GM23338 (cell line): ENCODE data around the gene TPST2. TPM values are rescaled to one million over a fixed set of nuclear protein-coding genes. Genes with fewer than 3 reads are reported as not detected.

Experiments used
- ATAC-seq: fragments of 200-7000 bp; cut with Tn5 transposase; 3 replicates; pipeline ENCODE4 v1.9.1; 2020
- DNase-seq: peaks from one replicate; pipeline ENCODE4 v3.0.0-alpha.2; 2015; ENCODE audit warnings: low spot score
- H2AFZ ChIP-seq: fragments of 200-600 bp; sonication (generic); 2 replicates; pipeline ENCODE4 v1.8.0; 2016; ENCODE audit warnings: antibody characterized with exemption, mild to moderate bottlenecking, moderate library complexity
- H3F3A ChIP-seq: fragments of 200-600 bp; sonication (generic); replicated peaks from 2 replicates; pipeline ENCODE4 v1.8.0; 2017; ENCODE audit warnings: antibody characterized with exemption, mixed run types, low read depth
- H3K27ac ChIP-seq: fragments of 200-600 bp; sonication (generic); 2 replicates; pipeline ENCODE4 v1.6.1; 2016; ENCODE audit warnings: low read depth
- H3K27me3 ChIP-seq: fragments of 200-600 bp; sonication (generic); 2 replicates; pipeline ENCODE4 v1.8.0; 2016; ENCODE audit warnings: mild to moderate bottlenecking, mixed run types, moderate library complexity; ENCODE audit not compliant: insufficient read depth
- H3K36me3 ChIP-seq: fragments of 200-600 bp; sonication (generic); 2 replicates; pipeline ENCODE4 v1.8.0; 2016; ENCODE audit warnings: mild to moderate bottlenecking; ENCODE audit not compliant: insufficient read depth
- H3K4me1 ChIP-seq: fragments of 200-600 bp; sonication (generic); 2 replicates; pipeline ENCODE4 v1.8.0; 2016; ENCODE audit warnings: mild to moderate bottlenecking, moderate library complexity; ENCODE audit not compliant: insufficient read depth
- H3K4me2 ChIP-seq: fragments of 200-600 bp; sonication (generic); 2 replicates; pipeline ENCODE4 v1.7.1; 2017; ENCODE audit warnings: mixed run types
- H3K4me3 ChIP-seq: fragments of 200-600 bp; sonication (generic); 2 replicates; pipeline ENCODE4 v1.6.1; 2016; ENCODE audit warnings: mixed run types
- H3K79me2 ChIP-seq: fragments of 200-600 bp; sonication (generic); replicated peaks from 2 replicates; pipeline ENCODE4 v1.8.0; 2017; ENCODE audit warnings: mild to moderate bottlenecking; ENCODE audit not compliant: insufficient read depth
- H3K9me2 ChIP-seq: fragments of 200-600 bp; sonication (generic); 2 replicates; pipeline ENCODE4 v1.8.0; 2017; ENCODE audit not compliant: insufficient read depth
- H4K20me1 ChIP-seq: fragments of 200-600 bp; sonication (generic); replicated peaks from 2 replicates; pipeline ENCODE4 v1.8.0; 2017; ENCODE audit warnings: mild to moderate bottlenecking; ENCODE audit not compliant: insufficient read depth
- H3K27ac Mint-ChIP-seq: 2 replicates; pipeline ENCODE4 v1.8.0; 2020; ENCODE audit warnings: inconsistent platforms, mild to moderate bottlenecking, moderate library complexity, mixed read lengths
- H3K27me3 Mint-ChIP-seq: 3 replicates; pipeline ENCODE4 v1.8.0; 2022; ENCODE audit warnings: low read depth, mild to moderate bottlenecking, moderate library complexity, mixed read lengths, inconsistent platforms; ENCODE audit not compliant: insufficient read depth, poor library complexity
- H3K36me3 Mint-ChIP-seq: 3 replicates; pipeline ENCODE4 v1.8.0; 2021; ENCODE audit warnings: low read depth, mild to moderate bottlenecking, inconsistent platforms, moderate library complexity, mixed read lengths
- H3K4me1 Mint-ChIP-seq: 3 replicates; pipeline ENCODE4 v1.8.0; 2020; ENCODE audit warnings: mild to moderate bottlenecking, inconsistent platforms, mixed read lengths
- H3K4me3 Mint-ChIP-seq: 3 replicates; pipeline ENCODE4 v1.8.0; 2021; ENCODE audit warnings: moderate library complexity, mild to moderate bottlenecking, inconsistent platforms, mixed read lengths
- H3K9me3 Mint-ChIP-seq: 3 replicates; pipeline ENCODE4 v1.8.0; 2020; ENCODE audit warnings: moderate library complexity, mild to moderate bottlenecking, inconsistent platforms, mixed read lengths
- JUNB ChIP-seq: IDR thresholded peaks from one replicate; pipeline ENCODE4 v1.6.1; 2016; ENCODE audit warnings: antibody characterized with exemption; ENCODE audit not compliant: unreplicated experiment
- NANOG ChIP-seq: IDR thresholded peaks from 2 replicates; pipeline ENCODE4 v1.6.1; 2016; ENCODE audit warnings: antibody characterized with exemption, borderline replicate concordance
- STAT1 ChIP-seq: IDR thresholded peaks from one replicate; pipeline ENCODE4 v1.6.1; 2016; ENCODE audit warnings: antibody characterized with exemption; ENCODE audit not compliant: unreplicated experiment
- ZNF114 ChIP-seq: fragments of 250-450 bp; sonication (Bioruptor Pico); IDR thresholded peaks from 2 replicates; pipeline ENCODE4 v1.5.0; 2020; ENCODE audit warnings: mild to moderate bottlenecking, moderate library complexity
- polyA plus RNA-seq: library from polyadenylated mRNA; unstranded; fragments of >200 nt; fragmentation: Nextera tagmentation; extraction: Ambion mirVana; gene quantifications from 2 replicates; pipeline ENCODE4 v1.2.1, GENCODE V29; 2016
- total RNA-seq: library from RNA; depleted of rRNA; stranded (reverse); fragments of >200 nt; shearing (Covaris generic); gene quantifications from 2 replicates; pipeline ENCODE4 v1.2.3, GENCODE V29; 2014
- TF ChIP-seq, protein P1 (sequence below): IDR thresholded peaks from 2 replicates; pipeline ENCODE4 v1.6.1; 2016; ENCODE audit warnings: antibody characterized with exemption
- TF ChIP-seq, protein P2 (sequence below): IDR thresholded peaks from one replicate; pipeline ENCODE4 v1.6.1; 2018; ENCODE audit warnings: antibody characterized with exemption; ENCODE audit not compliant: unreplicated experiment
- TF ChIP-seq, protein P3 (sequence below), 2 experiments: fragments of 200-600 bp in 1 of 2; sonication (generic) in 1 of 2; conservative IDR thresholded peaks; 2 replicates each; pipeline versions ENCODE4 v1.5.1 to v1.6.1; 2016 to 2017; ENCODE audit warnings: antibody characterized with exemption in 2 of 2, low read depth in 2 of 2, mild to moderate bottlenecking in 2 of 2, moderate library complexity in 1 of 2
- TF ChIP-seq, protein P4 (sequence below): fragments of 250-450 bp; sonication (Bioruptor Pico); IDR thresholded peaks from 2 replicates; pipeline ENCODE4 v1.5.0; 2020; ENCODE audit warnings: mild to moderate bottlenecking, moderate library complexity

The TPST2 gene
- total and polyA plus RNA-seq, 2 experiments from 2014 or later = 37.9 to 127 TPM

DNA sequence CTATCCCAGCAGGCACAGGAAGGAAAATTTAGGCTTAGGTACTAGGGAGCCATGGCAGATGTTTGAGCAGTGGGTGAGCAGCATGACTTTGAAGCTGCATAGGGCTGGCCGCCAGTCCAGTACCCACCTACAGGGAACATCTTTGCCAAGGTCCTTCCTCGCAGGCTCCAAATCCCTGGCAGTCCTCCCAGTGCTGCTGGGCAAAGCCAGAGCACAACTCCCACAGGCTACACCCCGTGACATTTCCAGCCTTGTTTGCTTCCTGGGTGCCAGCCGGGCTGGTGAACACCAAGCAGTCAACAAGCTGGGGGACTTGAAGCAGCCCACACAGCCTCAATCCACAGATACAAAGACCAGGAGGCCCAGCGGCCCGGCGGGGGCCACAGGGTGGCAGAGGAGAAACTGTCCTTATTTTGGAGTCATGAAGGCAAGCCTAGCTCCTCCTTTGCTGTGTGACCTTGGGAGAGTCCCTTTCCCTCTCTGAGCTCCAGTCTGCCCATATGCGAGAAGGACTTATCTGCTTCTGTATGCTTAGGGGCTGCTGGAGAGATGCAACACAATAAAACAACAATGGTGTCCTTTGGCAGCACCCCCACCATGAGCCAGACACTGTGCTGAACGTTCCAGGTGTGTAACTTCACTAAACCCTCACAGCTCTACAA lies 28.0 kb downstream of the TPST2 start:
- no peak for TF ChIP-seq ZNF114
- no peak for TF ChIP-seq JUNB
- TF ChIP-seq, protein P1, sequence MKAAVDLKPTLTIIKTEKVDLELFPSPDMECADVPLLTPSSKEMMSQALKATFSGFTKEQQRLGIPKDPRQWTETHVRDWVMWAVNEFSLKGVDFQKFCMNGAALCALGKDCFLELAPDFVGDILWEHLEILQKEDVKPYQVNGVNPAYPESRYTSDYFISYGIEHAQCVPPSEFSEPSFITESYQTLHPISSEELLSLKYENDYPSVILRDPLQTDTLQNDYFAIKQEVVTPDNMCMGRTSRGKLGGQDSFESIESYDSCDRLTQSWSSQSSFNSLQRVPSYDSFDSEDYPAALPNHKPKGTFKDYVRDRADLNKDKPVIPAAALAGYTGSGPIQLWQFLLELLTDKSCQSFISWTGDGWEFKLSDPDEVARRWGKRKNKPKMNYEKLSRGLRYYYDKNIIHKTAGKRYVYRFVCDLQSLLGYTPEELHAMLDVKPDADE = no peak
- TF ChIP-seq NANOG = no peak
- TF ChIP-seq, protein P2, sequence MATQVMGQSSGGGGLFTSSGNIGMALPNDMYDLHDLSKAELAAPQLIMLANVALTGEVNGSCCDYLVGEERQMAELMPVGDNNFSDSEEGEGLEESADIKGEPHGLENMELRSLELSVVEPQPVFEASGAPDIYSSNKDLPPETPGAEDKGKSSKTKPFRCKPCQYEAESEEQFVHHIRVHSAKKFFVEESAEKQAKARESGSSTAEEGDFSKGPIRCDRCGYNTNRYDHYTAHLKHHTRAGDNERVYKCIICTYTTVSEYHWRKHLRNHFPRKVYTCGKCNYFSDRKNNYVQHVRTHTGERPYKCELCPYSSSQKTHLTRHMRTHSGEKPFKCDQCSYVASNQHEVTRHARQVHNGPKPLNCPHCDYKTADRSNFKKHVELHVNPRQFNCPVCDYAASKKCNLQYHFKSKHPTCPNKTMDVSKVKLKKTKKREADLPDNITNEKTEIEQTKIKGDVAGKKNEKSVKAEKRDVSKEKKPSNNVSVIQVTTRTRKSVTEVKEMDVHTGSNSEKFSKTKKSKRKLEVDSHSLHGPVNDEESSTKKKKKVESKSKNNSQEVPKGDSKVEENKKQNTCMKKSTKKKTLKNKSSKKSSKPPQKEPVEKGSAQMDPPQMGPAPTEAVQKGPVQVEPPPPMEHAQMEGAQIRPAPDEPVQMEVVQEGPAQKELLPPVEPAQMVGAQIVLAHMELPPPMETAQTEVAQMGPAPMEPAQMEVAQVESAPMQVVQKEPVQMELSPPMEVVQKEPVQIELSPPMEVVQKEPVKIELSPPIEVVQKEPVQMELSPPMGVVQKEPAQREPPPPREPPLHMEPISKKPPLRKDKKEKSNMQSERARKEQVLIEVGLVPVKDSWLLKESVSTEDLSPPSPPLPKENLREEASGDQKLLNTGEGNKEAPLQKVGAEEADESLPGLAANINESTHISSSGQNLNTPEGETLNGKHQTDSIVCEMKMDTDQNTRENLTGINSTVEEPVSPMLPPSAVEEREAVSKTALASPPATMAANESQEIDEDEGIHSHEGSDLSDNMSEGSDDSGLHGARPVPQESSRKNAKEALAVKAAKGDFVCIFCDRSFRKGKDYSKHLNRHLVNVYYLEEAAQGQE = no peak
- peaks cover 70% of the 10 kb centered on the region for H3K4me1 ChIP-seq
- H3K4me2 ChIP-seq = no peak overlapping the region
- H3K9me2 ChIP-seq = no peaks in the 10 kb centered on the region
- Mint-ChIP-seq H3K4me3 (no peak overlapping the region), H3K4me1 (peaks cover 73% of the 10 kb centered on the region), H3K36me3 (peaks cover 15% of the 10 kb centered on the region), H3K27me3 (peaks cover 14% of the 10 kb centered on the region), H3K27ac (no peak overlapping the region), H3K9me3 (no peaks in the 10 kb centered on the region)
- H3F3A ChIP-seq = peaks cover 28% of the 10 kb centered on the region
- ATAC-seq (no peak), DNase-seq (no peak)
- peaks cover 12% of the 10 kb centered on the region for H4K20me1 ChIP-seq
- H3K36me3 ChIP-seq = no peaks in the 10 kb centered on the region
- H2AFZ ChIP-seq = no peak overlapping the region
- peaks cover 97% of the 10 kb centered on the region for H3K79me2 ChIP-seq
- peak overlapping the region; percentile 75; the same call in 1 of the 2 replicates for H3K27ac ChIP-seq
- H3K27me3 ChIP-seq = no peaks in the 10 kb centered on the region
- H3K4me3 ChIP-seq = no peak overlapping the region

- no peak overlapping the region for H2AFZ ChIP-seq
- no peaks in the 10 kb centered on the region for H3K27me3 ChIP-seq
- peaks cover 19% of the 10 kb centered on the region for H3K36me3 Mint-ChIP-seq
- peaks cover 93% of the 10 kb centered on the region for H3K79me2 ChIP-seq
- H3K9me3 Mint-ChIP-seq = no peaks in the 10 kb centered on the region
- no peaks in the 10 kb centered on the region for H3K36me3 ChIP-seq
- no peak overlapping the region; the same call in 2 of the 3 replicates for H3K4me3 Mint-ChIP-seq
- peaks cover 79% of the 10 kb centered on the region for H3K4me1 Mint-ChIP-seq
- peaks cover 68% of the 10 kb centered on the region for H3K4me1 ChIP-seq
- DNase-seq (no peak), ATAC-seq (no peak)
- H3K27ac ChIP-seq = peak overlapping the region; percentile 72
- H3K27me3 Mint-ChIP-seq = peaks cover 15% of the 10 kb centered on the region
- H3K4me2 ChIP-seq = no peak overlapping the region
- peaks cover 42% of the 10 kb centered on the region for H3F3A ChIP-seq
- H4K20me1 ChIP-seq = peaks cover 24% of the 10 kb centered on the region
- H3K4me3 ChIP-seq = no peak overlapping the region
- H3K27ac Mint-ChIP-seq = 0 out of 2 replicates have a peak overlapping the region, but pooled peaks have one; percentile 51
- no peaks in the 10 kb centered on the region for H3K9me2 ChIP-seq
- TF ChIP-seq JUNB (no peak), STAT1 (no peak)
- TF ChIP-seq, protein P3, sequence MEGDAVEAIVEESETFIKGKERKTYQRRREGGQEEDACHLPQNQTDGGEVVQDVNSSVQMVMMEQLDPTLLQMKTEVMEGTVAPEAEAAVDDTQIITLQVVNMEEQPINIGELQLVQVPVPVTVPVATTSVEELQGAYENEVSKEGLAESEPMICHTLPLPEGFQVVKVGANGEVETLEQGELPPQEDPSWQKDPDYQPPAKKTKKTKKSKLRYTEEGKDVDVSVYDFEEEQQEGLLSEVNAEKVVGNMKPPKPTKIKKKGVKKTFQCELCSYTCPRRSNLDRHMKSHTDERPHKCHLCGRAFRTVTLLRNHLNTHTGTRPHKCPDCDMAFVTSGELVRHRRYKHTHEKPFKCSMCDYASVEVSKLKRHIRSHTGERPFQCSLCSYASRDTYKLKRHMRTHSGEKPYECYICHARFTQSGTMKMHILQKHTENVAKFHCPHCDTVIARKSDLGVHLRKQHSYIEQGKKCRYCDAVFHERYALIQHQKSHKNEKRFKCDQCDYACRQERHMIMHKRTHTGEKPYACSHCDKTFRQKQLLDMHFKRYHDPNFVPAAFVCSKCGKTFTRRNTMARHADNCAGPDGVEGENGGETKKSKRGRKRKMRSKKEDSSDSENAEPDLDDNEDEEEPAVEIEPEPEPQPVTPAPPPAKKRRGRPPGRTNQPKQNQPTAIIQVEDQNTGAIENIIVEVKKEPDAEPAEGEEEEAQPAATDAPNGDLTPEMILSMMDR (conservative IDR thresholded peaks at IDR 0.05; ENCODE audit: low read depth in 2 of 2) = no peak
- TF ChIP-seq, protein P4, sequence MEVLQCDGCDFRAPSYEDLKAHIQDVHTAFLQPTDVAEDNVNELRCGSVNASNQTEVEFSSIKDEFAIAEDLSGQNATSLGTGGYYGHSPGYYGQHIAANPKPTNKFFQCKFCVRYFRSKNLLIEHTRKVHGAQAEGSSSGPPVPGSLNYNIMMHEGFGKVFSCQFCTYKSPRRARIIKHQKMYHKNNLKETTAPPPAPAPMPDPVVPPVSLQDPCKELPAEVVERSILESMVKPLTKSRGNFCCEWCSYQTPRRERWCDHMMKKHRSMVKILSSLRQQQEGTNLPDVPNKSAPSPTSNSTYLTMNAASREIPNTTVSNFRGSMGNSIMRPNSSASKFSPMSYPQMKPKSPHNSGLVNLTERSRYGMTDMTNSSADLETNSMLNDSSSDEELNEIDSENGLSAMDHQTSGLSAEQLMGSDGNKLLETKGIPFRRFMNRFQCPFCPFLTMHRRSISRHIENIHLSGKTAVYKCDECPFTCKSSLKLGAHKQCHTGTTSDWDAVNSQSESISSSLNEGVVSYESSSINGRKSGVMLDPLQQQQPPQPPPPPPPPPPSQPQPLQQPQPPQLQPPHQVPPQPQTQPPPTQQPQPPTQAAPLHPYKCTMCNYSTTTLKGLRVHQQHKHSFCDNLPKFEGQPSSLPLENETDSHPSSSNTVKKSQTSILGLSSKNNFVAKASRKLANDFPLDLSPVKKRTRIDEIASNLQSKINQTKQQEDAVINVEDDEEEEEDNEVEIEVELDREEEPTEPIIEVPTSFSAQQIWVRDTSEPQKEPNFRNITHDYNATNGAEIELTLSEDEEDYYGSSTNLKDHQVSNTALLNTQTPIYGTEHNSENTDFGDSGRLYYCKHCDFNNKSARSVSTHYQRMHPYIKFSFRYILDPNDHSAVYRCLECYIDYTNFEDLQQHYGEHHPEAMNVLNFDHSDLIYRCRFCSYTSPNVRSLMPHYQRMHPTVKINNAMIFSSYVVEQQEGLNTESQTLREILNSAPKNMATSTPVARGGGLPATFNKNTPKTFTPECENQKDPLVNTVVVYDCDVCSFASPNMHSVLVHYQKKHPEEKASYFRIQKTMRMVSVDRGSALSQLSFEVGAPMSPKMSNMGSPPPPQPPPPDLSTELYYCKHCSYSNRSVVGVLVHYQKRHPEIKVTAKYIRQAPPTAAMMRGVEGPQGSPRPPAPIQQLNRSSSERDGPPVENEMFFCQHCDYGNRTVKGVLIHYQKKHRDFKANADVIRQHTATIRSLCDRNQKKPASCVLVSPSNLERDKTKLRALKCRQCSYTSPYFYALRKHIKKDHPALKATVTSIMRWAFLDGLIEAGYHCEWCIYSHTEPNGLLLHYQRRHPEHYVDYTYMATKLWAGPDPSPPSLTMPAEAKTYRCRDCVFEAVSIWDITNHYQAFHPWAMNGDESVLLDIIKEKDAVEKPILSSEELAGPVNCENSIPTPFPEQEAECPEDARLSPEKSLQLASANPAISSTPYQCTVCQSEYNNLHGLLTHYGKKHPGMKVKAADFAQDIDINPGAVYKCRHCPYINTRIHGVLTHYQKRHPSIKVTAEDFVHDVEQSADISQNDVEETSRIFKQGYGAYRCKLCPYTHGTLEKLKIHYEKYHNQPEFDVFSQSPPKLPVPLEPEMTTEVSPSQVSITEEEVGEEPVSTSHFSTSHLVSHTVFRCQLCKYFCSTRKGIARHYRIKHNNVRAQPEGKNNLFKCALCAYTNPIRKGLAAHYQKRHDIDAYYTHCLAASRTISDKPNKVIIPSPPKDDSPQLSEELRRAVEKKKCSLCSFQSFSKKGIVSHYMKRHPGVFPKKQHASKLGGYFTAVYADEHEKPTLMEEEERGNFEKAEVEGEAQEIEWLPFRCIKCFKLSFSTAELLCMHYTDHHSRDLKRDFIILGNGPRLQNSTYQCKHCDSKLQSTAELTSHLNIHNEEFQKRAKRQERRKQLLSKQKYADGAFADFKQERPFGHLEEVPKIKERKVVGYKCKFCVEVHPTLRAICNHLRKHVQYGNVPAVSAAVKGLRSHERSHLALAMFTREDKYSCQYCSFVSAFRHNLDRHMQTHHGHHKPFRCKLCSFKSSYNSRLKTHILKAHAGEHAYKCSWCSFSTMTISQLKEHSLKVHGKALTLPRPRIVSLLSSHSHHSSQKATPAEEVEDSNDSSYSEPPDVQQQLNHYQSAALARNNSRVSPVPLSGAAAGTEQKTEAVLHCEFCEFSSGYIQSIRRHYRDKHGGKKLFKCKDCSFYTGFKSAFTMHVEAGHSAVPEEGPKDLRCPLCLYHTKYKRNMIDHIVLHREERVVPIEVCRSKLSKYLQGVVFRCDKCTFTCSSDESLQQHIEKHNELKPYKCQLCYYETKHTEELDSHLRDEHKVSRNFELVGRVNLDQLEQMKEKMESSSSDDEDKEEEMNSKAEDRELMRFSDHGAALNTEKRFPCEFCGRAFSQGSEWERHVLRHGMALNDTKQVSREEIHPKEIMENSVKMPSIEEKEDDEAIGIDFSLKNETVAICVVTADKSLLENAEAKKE (CRISPR knock-in tag) = no peak
Measured at GRCh38 chr22:26559961-26560575, 29.9 kb downstream of the TPST2 start.
